Neural cell (in vitro differentiated cells): ENCODE results near the gene ABCB8. TPM values are rescaled to one million over a fixed set of nuclear protein-coding genes. Genes with fewer than 3 reads are reported as not detected.
A peak's percentile ranks its signal among the peaks of the same experiment; 100 is the strongest.

ENCODE experiments used
- H2AFZ ChIP-seq: fragments of 200-600, 300-800 bp; sonication (generic), shearing (Covaris generic); 2 replicates; pipeline ENCODE4 v1.6.0; 2014; ENCODE audit warnings: low read depth, mild to moderate bottlenecking, antibody characterized with exemption, low read length, moderate library complexity
- H3F3A ChIP-seq: fragments of 200-600 bp; shearing (Covaris generic); 2 replicates; pipeline ENCODE4 v1.6.1; 2016; ENCODE audit warnings: mild to moderate bottlenecking, moderate library complexity, mixed read lengths, antibody characterized with exemption, low read length; ENCODE audit not compliant: insufficient read depth, poor library complexity, severe bottlenecking
- H3K27ac ChIP-seq: fragments of 200-600, 300-800 bp; sonication (generic), shearing (Covaris generic); 2 replicates; pipeline ENCODE4 v1.5.1; 2014; ENCODE audit warnings: mild to moderate bottlenecking, low read length, moderate library complexity
- H3K27me3 ChIP-seq: fragments of 300-800, 200-600 bp; sonication (generic), shearing (Covaris generic); 2 replicates; pipeline ENCODE4 v1.6.0; 2014; ENCODE audit warnings: mild to moderate bottlenecking, low read depth, low read length, moderate library complexity; ENCODE audit not compliant: insufficient read depth
- H3K36me3 ChIP-seq: fragments of 300-800, 200-600 bp; sonication (generic), shearing (Covaris generic); 2 replicates; pipeline ENCODE4 v1.5.1; 2014; ENCODE audit warnings: mild to moderate bottlenecking, antibody characterized with exemption, low read length, moderate library complexity; ENCODE audit not compliant: insufficient read depth
- H3K4me2 ChIP-seq: fragments of 300-800, 200-600 bp; sonication (generic), shearing (Covaris generic); 2 replicates; pipeline ENCODE4 v1.6.0; 2014; ENCODE audit warnings: mild to moderate bottlenecking, low read length
- H3K4me3 ChIP-seq: fragments of 300-800, 200-600 bp; sonication (generic), shearing (Covaris generic); 2 replicates; pipeline ENCODE4 v1.5.1; 2014; ENCODE audit warnings: mild to moderate bottlenecking, low read length, moderate library complexity
- H3K79me2 ChIP-seq: fragments of 200-600 bp; shearing (Covaris generic); replicated peaks from 2 replicates; pipeline ENCODE4 v1.6.0; 2014; ENCODE audit warnings: mild to moderate bottlenecking, low read length, moderate library complexity; ENCODE audit not compliant: insufficient read depth
- H3K9ac ChIP-seq: fragments of 300-800, 200-600 bp; sonication (generic), shearing (Covaris generic); 2 replicates; pipeline ENCODE4 v1.6.1; 2016; ENCODE audit warnings: mild to moderate bottlenecking, low read length, mixed read lengths
- H3K9me2 ChIP-seq: fragments of 200-600 bp; shearing (Covaris generic); 2 replicates; pipeline ENCODE4 v1.6.1; 2016; ENCODE audit warnings: mild to moderate bottlenecking, low read length, mixed read lengths; ENCODE audit not compliant: insufficient read depth
- H3K9me3 ChIP-seq: fragments of 200-600, 300-800 bp; sonication (generic), shearing (Covaris generic); 2 replicates; pipeline ENCODE4 v1.6.1; 2016; ENCODE audit warnings: mild to moderate bottlenecking, mixed run types, low read length, moderate library complexity, mixed read lengths
- H4K20me1 ChIP-seq: fragments of 200-600 bp; shearing (Covaris generic); 2 replicates; pipeline ENCODE4 v1.6.1; 2016; ENCODE audit warnings: mild to moderate bottlenecking, mixed run types; ENCODE audit not compliant: insufficient read depth
- CTCF ChIP-seq: fragments of 450-650 bp; IDR thresholded peaks from 2 replicates; pipeline ENCODE4 v1.5.1; 2014; ENCODE audit warnings: antibody characterized with exemption, mild to moderate bottlenecking, moderate library complexity; ENCODE audit not compliant: poor library complexity, severe bottlenecking
- EP300 ChIP-seq: fragments of 450-650 bp; conservative IDR thresholded peaks from 2 replicates; pipeline ENCODE4 v1.6.1; 2014; ENCODE audit warnings: antibody characterized with exemption, mild to moderate bottlenecking, moderate library complexity; ENCODE audit not compliant: poor library complexity, severe bottlenecking
- EZH2 ChIP-seq: fragments of 200-600, 300-800 bp; shearing (Covaris generic), sonication (generic); IDR thresholded peaks from 2 replicates; pipeline ENCODE4 v1.6.1; 2014; ENCODE audit warnings: antibody characterized with exemption, low read length, borderline replicate concordance, mild to moderate bottlenecking; ENCODE audit not compliant: insufficient read depth, poor library complexity, severe bottlenecking
- MXI1 ChIP-seq: fragments of 450-650 bp; conservative IDR thresholded peaks from 2 replicates; pipeline ENCODE4 v1.6.1; 2014; ENCODE audit warnings: antibody characterized with exemption, mild to moderate bottlenecking; ENCODE audit not compliant: poor library complexity, severe bottlenecking
- POLR2AphosphoS5 ChIP-seq: IDR thresholded peaks from 2 replicates; pipeline ENCODE4 v1.6.1; 2012
- RAD21 ChIP-seq: fragments of 450-650 bp; conservative IDR thresholded peaks from 2 replicates; pipeline ENCODE4 v1.6.1; 2014; ENCODE audit warnings: antibody characterized with exemption, mild to moderate bottlenecking, moderate library complexity
- SMC3 ChIP-seq: fragments of 450-650 bp; conservative IDR thresholded peaks from 2 replicates; pipeline ENCODE4 v1.6.1; 2014; ENCODE audit warnings: antibody characterized with exemption, mild to moderate bottlenecking, moderate library complexity; ENCODE audit not compliant: poor library complexity
- TAF1 ChIP-seq: IDR thresholded peaks from 2 replicates; pipeline ENCODE4 v1.6.1; 2012; ENCODE audit warnings: low read depth
- polyA minus RNA-seq: library from RNA; depleted of rRNA, polyadenylated mRNA; stranded (reverse); fragments of >200 nt; gene quantifications from 2 replicates; pipeline ENCODE4 v1.2.3, GENCODE V29; 2014
- polyA plus RNA-seq: library from polyadenylated mRNA; depleted of rRNA; stranded (reverse); fragments of >200 nt; gene quantifications from 2 replicates; pipeline ENCODE4 v1.2.3, GENCODE V29; 2014
- TF ChIP-seq, protein P1 (sequence below): IDR thresholded peaks from 2 replicates; pipeline ENCODE4 v1.6.1; 2012; ENCODE audit warnings: borderline replicate concordance

ABCB8 gene
- polyA plus RNA-seq (34.4 and 40.5 TPM in 2 replicates), polyA minus RNA-seq (49.4 and 51.7 TPM in 2 replicates)

DNA sequence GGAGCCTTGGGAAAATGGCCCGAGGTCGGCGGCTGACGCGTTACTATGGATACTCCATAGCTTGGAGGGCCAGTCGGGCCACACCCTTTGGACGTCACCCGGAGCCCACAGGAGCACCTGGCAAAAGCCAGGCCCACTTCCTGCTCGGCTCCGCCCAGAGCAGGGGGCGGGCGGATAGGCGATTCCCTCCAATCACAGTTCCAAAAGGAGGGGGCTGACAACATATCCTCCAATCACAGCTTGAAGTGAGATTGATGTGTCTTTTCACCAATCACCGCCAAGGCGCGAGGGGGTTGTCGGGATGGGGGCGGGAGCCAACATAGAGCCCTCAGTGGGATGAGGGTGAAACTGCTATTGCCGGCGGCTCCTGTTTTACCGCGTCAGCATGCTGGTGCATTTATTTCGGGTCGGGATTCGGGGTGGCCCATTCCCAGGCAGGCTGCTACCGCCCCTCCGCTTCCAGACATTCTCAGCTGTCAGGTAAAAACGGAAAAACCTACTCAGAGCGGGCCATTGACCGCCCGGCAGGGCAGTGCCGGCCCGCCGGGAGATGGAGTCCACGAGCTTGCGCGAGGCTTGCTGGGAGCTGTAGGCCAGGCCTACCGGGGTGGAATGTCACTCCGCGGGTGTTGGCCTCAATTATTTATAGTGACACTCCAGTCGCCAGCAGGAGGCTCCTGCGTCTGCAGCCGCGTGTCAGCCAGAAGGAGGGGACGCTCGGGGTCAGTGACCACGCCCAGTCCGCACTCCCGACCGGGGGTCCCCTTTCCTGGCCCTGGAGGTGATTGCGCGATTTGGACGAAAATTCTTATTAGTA, at the start of gene ABCB8:
TSS of gene ABCB8 (plus strand) at position 320 of the 817 bp plus-strand sequence. CDS start at position 386, 66 bp downstream.
- H2AFZ ChIP-seq = peak within 1 kb of the TSS; percentile 68
- H3K36me3 ChIP-seq = no peaks in the 10 kb centered on the region
- peak within 1 kb of the TSS; percentile 87 for H3K27ac ChIP-seq
- H3K9me3 ChIP-seq = no peaks in the 10 kb centered on the region
- H3K4me3 ChIP-seq = peak within 1 kb of the TSS; percentile 78
- peak within 1 kb of the TSS; percentile 67 for H3K4me2 ChIP-seq
- TF ChIP-seq SMC3 = peak; percentile 60
- TF ChIP-seq, protein P1, sequence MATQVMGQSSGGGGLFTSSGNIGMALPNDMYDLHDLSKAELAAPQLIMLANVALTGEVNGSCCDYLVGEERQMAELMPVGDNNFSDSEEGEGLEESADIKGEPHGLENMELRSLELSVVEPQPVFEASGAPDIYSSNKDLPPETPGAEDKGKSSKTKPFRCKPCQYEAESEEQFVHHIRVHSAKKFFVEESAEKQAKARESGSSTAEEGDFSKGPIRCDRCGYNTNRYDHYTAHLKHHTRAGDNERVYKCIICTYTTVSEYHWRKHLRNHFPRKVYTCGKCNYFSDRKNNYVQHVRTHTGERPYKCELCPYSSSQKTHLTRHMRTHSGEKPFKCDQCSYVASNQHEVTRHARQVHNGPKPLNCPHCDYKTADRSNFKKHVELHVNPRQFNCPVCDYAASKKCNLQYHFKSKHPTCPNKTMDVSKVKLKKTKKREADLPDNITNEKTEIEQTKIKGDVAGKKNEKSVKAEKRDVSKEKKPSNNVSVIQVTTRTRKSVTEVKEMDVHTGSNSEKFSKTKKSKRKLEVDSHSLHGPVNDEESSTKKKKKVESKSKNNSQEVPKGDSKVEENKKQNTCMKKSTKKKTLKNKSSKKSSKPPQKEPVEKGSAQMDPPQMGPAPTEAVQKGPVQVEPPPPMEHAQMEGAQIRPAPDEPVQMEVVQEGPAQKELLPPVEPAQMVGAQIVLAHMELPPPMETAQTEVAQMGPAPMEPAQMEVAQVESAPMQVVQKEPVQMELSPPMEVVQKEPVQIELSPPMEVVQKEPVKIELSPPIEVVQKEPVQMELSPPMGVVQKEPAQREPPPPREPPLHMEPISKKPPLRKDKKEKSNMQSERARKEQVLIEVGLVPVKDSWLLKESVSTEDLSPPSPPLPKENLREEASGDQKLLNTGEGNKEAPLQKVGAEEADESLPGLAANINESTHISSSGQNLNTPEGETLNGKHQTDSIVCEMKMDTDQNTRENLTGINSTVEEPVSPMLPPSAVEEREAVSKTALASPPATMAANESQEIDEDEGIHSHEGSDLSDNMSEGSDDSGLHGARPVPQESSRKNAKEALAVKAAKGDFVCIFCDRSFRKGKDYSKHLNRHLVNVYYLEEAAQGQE = peak; percentile 24
- peak; percentile 89 for TF ChIP-seq POLR2AphosphoS5
- peak; percentile 33 for TF ChIP-seq EP300
- no peak for TF ChIP-seq TAF1
- TF ChIP-seq CTCF = peak; percentile 67
- TF ChIP-seq RAD21 = no peak
- peak; percentile 92 for TF ChIP-seq MXI1
- H3K9ac ChIP-seq = peak within 1 kb of the TSS; percentile 81
- H3K79me2 ChIP-seq = peaks cover 3% of the 10 kb centered on the region
- no peaks in the 10 kb centered on the region for H3K27me3 ChIP-seq
- H4K20me1 ChIP-seq = no peaks in the 10 kb centered on the region
- no peaks in the 10 kb centered on the region for H3F3A ChIP-seq
- H3K9me2 ChIP-seq = no peaks in the 10 kb centered on the region

- no peaks in the 10 kb centered on the region for H3K9me3 ChIP-seq
- H2AFZ ChIP-seq = no peak overlapping the region
- H3F3A ChIP-seq = peaks cover 7% of the 10 kb centered on the region
- no peaks in the 10 kb centered on the region for H4K20me1 ChIP-seq
- H3K36me3 ChIP-seq = no peaks in the 10 kb centered on the region
- H3K4me3 ChIP-seq = peak overlapping the region; percentile 73
- H3K27ac ChIP-seq = peak overlapping the region; percentile 99
- H3K9ac ChIP-seq = peak overlapping the region; percentile 95
- peak overlapping the region; percentile 8 for H3K4me2 ChIP-seq
- peaks cover 24% of the 10 kb centered on the region for H3K79me2 ChIP-seq
- no peaks in the 10 kb centered on the region for H3K27me3 ChIP-seq
- TF ChIP-seq POLR2AphosphoS5 (no peak), TAF1 (no peak), SMC3 (no peak), EZH2 (no peak), MXI1 (no peak), RAD21 (no peak), CTCF (no peak), EP300 (no peak)
- TF ChIP-seq, protein P1 = no peak
- no peaks in the 10 kb centered on the region for H3K9me2 ChIP-seq
These were observed 48.4 kb upstream of the ABCB8 start for GRCh38 chr7:150979713-150980390.
